ENCODE measurements around the gene ZNF780B.
"Not testable (repeated sequence)": the region's sequence is repeated elsewhere in the genome, so short reads cannot be mapped to it uniquely, and the experiment has no call there.

DNA sequence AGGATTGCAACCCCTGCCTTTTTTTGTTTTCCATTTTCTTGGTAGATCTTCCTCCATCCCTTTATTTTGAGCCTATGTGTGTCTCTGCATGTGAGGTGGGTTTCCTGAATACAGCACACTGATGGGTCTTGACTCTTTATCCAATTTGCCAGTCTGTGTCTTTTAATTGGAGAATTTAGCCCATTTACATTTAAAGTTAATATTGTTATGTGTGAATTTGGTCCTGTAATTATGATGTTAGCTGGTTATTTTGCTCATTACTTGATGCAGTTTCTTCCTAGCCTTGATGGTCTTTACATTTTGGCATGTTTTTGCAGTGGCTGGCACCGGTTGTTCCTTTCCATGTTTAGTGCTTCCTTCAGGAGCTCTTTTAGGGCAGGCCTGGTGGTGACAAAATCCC, 14.3 kb downstream of the ZNF780B start:
- TF ChIP-seq, protein P1, sequence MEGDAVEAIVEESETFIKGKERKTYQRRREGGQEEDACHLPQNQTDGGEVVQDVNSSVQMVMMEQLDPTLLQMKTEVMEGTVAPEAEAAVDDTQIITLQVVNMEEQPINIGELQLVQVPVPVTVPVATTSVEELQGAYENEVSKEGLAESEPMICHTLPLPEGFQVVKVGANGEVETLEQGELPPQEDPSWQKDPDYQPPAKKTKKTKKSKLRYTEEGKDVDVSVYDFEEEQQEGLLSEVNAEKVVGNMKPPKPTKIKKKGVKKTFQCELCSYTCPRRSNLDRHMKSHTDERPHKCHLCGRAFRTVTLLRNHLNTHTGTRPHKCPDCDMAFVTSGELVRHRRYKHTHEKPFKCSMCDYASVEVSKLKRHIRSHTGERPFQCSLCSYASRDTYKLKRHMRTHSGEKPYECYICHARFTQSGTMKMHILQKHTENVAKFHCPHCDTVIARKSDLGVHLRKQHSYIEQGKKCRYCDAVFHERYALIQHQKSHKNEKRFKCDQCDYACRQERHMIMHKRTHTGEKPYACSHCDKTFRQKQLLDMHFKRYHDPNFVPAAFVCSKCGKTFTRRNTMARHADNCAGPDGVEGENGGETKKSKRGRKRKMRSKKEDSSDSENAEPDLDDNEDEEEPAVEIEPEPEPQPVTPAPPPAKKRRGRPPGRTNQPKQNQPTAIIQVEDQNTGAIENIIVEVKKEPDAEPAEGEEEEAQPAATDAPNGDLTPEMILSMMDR (IDR thresholded peaks at IDR 0.05), result not testable (repeated sequence)
- TF ChIP-seq POLR2A (IDR thresholded peaks at IDR 0.05), result not testable (repeated sequence)
